ENCODE measurements around the gene GSPT1.

Gene GSPT1

DNA sequence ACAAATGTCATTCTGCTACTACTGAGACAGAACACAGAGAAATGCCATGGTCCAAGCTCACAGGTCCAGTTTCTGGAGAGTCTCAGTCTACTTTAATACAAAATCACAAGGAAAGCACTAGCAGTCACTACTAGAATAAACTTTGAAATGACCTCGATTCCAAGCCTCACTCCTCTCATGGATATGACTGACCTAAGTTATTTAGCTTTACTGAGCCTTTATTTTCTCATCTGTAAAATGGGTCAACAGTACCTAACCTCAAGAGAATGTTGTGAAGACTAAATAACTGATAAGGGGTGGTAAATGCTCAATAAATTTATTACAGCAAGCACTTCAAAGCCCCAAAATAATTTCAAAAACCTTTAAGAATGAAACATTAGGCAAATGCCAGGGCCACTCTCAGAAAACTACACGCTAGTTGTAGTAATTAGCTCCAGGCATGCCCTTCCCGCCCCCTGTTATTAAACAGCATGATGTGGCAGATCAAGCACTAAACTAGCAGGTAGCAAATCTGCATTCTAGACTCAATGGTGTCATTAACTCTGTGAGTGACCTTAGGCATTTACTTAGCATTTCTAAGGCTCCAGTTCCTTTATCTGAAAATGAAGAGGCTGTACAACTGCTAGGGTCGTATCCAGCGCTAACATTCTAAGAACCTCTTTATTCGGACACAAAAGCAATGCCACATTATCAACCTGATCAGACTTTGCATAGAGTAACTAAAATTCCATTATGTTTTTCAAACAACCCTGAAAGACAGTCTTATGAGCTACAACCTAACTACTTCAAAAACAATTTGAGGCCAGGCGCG, 8.4 kb downstream of the GSPT1 start:
- H3K4me3 ChIP-seq (ENCODE audit: control insufficient read depth, low read depth, low read length): no peak overlapping the region
- TF ChIP-seq, protein P1, sequence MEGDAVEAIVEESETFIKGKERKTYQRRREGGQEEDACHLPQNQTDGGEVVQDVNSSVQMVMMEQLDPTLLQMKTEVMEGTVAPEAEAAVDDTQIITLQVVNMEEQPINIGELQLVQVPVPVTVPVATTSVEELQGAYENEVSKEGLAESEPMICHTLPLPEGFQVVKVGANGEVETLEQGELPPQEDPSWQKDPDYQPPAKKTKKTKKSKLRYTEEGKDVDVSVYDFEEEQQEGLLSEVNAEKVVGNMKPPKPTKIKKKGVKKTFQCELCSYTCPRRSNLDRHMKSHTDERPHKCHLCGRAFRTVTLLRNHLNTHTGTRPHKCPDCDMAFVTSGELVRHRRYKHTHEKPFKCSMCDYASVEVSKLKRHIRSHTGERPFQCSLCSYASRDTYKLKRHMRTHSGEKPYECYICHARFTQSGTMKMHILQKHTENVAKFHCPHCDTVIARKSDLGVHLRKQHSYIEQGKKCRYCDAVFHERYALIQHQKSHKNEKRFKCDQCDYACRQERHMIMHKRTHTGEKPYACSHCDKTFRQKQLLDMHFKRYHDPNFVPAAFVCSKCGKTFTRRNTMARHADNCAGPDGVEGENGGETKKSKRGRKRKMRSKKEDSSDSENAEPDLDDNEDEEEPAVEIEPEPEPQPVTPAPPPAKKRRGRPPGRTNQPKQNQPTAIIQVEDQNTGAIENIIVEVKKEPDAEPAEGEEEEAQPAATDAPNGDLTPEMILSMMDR (conservative IDR thresholded peaks at IDR 0.05; ENCODE audit: control insufficient read depth, insufficient read depth, low read depth, low read length): no peak
- DNase-seq (ENCODE audit: low read depth): no peak

DNA sequence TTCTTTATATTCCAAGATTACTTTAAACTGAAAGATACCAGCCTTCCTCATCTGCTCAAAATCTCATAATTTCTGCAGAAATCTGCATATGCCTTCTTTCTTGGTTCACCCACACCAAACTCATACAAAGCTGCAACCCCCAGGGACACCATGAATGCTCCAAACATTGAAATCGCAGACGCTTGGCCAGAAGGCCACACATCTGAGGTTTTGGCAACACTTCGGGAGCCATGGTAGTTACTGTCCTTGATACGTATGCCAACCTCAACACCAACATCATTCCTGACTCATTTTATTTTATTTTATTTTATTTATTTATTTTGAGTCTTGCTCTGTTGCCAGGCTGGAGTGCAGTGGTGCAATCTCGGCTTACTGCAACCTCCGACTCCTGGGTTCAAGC, 11.8 kb downstream of the GSPT1 start:
- no peak overlapping the region for H3K4me3 ChIP-seq (ENCODE audit: control insufficient read depth, low read depth, low read length)
- TF ChIP-seq, protein P1 (conservative IDR thresholded peaks at IDR 0.05; ENCODE audit: control insufficient read depth, insufficient read depth, low read depth, low read length): no peak
- DNase-seq (ENCODE audit: low read depth): no peak

DNA sequence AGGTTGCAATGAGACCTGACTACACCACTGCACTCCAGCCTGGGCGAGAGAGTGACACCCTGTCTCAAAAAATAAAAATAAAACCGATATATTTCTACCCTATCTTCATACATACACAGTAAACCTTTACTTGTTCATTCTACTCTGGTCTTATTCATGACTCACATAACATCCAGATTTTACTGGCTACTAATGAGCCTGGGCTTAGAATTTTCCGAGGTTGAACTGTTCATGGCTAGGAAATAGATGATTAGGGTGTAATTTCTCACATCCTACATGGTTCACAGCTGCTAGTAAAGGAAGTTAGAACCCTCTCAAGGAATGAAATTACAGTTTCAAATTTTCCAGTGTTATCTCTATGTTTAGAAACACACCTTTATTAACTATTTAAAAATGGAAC, 14.7 kb downstream of the GSPT1 start:
- no peak overlapping the region for H3K4me3 ChIP-seq (ENCODE audit: control insufficient read depth, low read depth, low read length)
- no peak for DNase-seq (ENCODE audit: low read depth)
- TF ChIP-seq, protein P1 (conservative IDR thresholded peaks at IDR 0.05; ENCODE audit: control insufficient read depth, insufficient read depth, low read depth, low read length): no peak

DNA sequence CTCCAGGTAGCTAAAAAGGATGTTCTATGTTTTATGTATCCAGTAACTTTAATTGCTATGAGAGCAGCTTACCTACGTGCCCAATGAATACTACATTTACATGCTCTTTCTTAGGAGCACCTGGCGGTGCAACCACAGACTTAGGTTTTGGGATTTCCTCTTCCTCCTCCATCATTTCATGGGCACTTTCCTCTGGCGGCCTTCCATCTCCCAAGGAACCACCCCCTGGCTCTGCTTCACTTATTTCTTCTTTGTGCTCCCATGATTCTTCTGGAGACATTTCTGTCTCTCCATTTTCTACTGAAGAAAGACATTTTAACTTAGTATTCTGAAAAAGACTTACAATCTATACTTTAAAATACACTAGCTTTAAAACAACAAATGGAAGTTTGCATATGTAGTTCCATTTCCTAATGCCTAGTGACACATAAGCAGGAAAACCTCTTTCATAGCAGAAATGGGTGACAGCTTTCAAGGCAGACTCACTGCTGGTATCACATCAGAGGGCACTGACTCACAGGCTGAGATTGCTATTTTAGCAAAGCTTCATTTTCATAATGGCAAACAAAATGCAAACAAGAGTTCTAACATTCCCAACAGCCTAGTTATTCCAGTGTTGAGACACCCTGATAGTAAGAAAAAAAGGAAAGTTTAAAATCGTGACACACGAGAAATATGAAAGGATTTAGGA, 19.1 kb downstream of the GSPT1 start:
- peak; percentile 83 for DNase-seq (ENCODE audit: low read depth)
- TF ChIP-seq, protein P1 (conservative IDR thresholded peaks at IDR 0.05; ENCODE audit: control insufficient read depth, insufficient read depth, low read depth, low read length): no peak
- no peak overlapping the region for H3K4me3 ChIP-seq (ENCODE audit: control insufficient read depth, low read depth, low read length)

DNA sequence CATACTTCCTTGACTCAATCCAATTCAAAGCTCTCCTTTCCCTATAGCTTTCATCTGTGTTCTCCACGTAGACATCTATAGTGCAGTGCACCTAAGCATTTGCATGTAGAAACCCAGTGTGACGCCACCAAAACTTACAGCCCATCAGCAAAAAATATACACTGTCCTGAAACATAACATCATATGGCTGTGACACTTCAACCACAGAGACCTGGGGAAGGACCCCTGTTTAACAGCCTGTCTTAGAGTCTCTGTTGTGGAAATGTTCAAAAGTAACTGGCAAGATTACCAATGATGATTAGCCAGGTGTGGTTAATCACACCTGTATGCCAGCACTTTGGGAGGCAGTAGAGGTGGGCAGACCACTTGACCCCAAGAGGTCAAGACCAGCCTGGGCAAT, 22.2 kb downstream of the GSPT1 start:
- no peak overlapping the region for H3K4me3 ChIP-seq (ENCODE audit: control insufficient read depth, low read depth, low read length)
- TF ChIP-seq, protein P1 (conservative IDR thresholded peaks at IDR 0.05; ENCODE audit: control insufficient read depth, insufficient read depth, low read depth, low read length): no peak
- DNase-seq (ENCODE audit: low read depth): no peak

DNA sequence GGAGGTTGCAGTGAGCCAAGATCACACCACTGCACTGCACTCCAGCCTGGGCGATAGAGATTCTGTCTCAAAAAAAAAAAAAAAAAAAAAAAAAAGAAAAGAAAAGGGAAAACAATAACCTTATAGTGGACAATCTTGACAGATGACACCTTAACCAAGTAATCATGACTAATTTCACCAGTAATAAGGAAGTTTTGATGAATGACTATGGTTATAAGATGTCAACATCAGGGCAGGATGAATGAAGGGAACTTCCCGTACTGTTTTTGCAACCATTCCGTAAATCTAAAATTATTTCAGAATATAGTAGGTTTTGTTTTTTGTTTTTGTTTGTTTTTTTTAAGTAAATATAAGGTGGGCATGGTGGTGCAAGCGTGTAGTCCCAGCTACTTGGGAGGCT, 23.0 kb downstream of the GSPT1 start:
- TF ChIP-seq, protein P1 (conservative IDR thresholded peaks at IDR 0.05; ENCODE audit: control insufficient read depth, insufficient read depth, low read depth, low read length): no peak
- no peak for DNase-seq (ENCODE audit: low read depth)
- H3K4me3 ChIP-seq (ENCODE audit: control insufficient read depth, low read depth, low read length): no peak overlapping the region

All from fibroblast of mammary gland (primary cell).